GM23338 (cell line): ENCODE measurements around the gene PTGIS. TPM values are rescaled to one million over a fixed set of nuclear protein-coding genes. Genes with fewer than 3 reads are reported as not detected.

Experiments used
- ATAC-seq: fragments of 200-7000 bp; cut with Tn5 transposase; 3 replicates; pipeline ENCODE4 v1.9.1; 2020
- DNase-seq: peaks from one replicate; pipeline ENCODE4 v3.0.0-alpha.2; 2015; ENCODE audit warnings: low spot score
- H2AFZ ChIP-seq: fragments of 200-600 bp; sonication (generic); 2 replicates; pipeline ENCODE4 v1.8.0; 2016; ENCODE audit warnings: antibody characterized with exemption, mild to moderate bottlenecking, moderate library complexity
- H3F3A ChIP-seq: fragments of 200-600 bp; sonication (generic); replicated peaks from 2 replicates; pipeline ENCODE4 v1.8.0; 2017; ENCODE audit warnings: antibody characterized with exemption, mixed run types, low read depth
- H3K27ac ChIP-seq: fragments of 200-600 bp; sonication (generic); 2 replicates; pipeline ENCODE4 v1.6.1; 2016; ENCODE audit warnings: low read depth
- H3K27me3 ChIP-seq: fragments of 200-600 bp; sonication (generic); 2 replicates; pipeline ENCODE4 v1.8.0; 2016; ENCODE audit warnings: mild to moderate bottlenecking, mixed run types, moderate library complexity; ENCODE audit not compliant: insufficient read depth
- H3K36me3 ChIP-seq: fragments of 200-600 bp; sonication (generic); 2 replicates; pipeline ENCODE4 v1.8.0; 2016; ENCODE audit warnings: mild to moderate bottlenecking; ENCODE audit not compliant: insufficient read depth
- H3K4me1 ChIP-seq: fragments of 200-600 bp; sonication (generic); 2 replicates; pipeline ENCODE4 v1.8.0; 2016; ENCODE audit warnings: mild to moderate bottlenecking, moderate library complexity; ENCODE audit not compliant: insufficient read depth
- H3K4me2 ChIP-seq: fragments of 200-600 bp; sonication (generic); 2 replicates; pipeline ENCODE4 v1.7.1; 2017; ENCODE audit warnings: mixed run types
- H3K4me3 ChIP-seq: fragments of 200-600 bp; sonication (generic); 2 replicates; pipeline ENCODE4 v1.6.1; 2016; ENCODE audit warnings: mixed run types
- H3K79me2 ChIP-seq: fragments of 200-600 bp; sonication (generic); replicated peaks from 2 replicates; pipeline ENCODE4 v1.8.0; 2017; ENCODE audit warnings: mild to moderate bottlenecking; ENCODE audit not compliant: insufficient read depth
- H3K9me2 ChIP-seq: fragments of 200-600 bp; sonication (generic); 2 replicates; pipeline ENCODE4 v1.8.0; 2017; ENCODE audit not compliant: insufficient read depth
- H4K20me1 ChIP-seq: fragments of 200-600 bp; sonication (generic); replicated peaks from 2 replicates; pipeline ENCODE4 v1.8.0; 2017; ENCODE audit warnings: mild to moderate bottlenecking; ENCODE audit not compliant: insufficient read depth
- H3K27ac Mint-ChIP-seq: 2 replicates; pipeline ENCODE4 v1.8.0; 2020; ENCODE audit warnings: inconsistent platforms, mild to moderate bottlenecking, moderate library complexity, mixed read lengths
- H3K27me3 Mint-ChIP-seq: 3 replicates; pipeline ENCODE4 v1.8.0; 2022; ENCODE audit warnings: low read depth, mild to moderate bottlenecking, moderate library complexity, mixed read lengths, inconsistent platforms; ENCODE audit not compliant: insufficient read depth, poor library complexity
- H3K36me3 Mint-ChIP-seq: 3 replicates; pipeline ENCODE4 v1.8.0; 2021; ENCODE audit warnings: low read depth, mild to moderate bottlenecking, inconsistent platforms, moderate library complexity, mixed read lengths
- H3K4me1 Mint-ChIP-seq: 3 replicates; pipeline ENCODE4 v1.8.0; 2020; ENCODE audit warnings: mild to moderate bottlenecking, inconsistent platforms, mixed read lengths
- H3K4me3 Mint-ChIP-seq: 3 replicates; pipeline ENCODE4 v1.8.0; 2021; ENCODE audit warnings: moderate library complexity, mild to moderate bottlenecking, inconsistent platforms, mixed read lengths
- H3K9me3 Mint-ChIP-seq: 3 replicates; pipeline ENCODE4 v1.8.0; 2020; ENCODE audit warnings: moderate library complexity, mild to moderate bottlenecking, inconsistent platforms, mixed read lengths
- CREB1 ChIP-seq: fragments of 250-450 bp; sonication (Bioruptor Pico); IDR thresholded peaks from 2 replicates; pipeline ENCODE4 v1.5.0; 2020; ENCODE audit warnings: low read depth, mild to moderate bottlenecking, moderate library complexity
- CTCF ChIP-seq, 2 experiments: fragments of 200-600 bp in 1 of 2; sonication (generic) in 1 of 2; conservative IDR thresholded peaks; 2 replicates each; pipeline versions ENCODE4 v1.5.1 to v1.6.1; 2016 to 2017; ENCODE audit warnings: antibody characterized with exemption in 2 of 2, low read depth in 2 of 2, mild to moderate bottlenecking in 2 of 2, moderate library complexity in 1 of 2
- ETS1 ChIP-seq: IDR thresholded peaks from 2 replicates; pipeline ENCODE4 v1.6.1; 2016; ENCODE audit warnings: antibody characterized with exemption
- JUNB ChIP-seq: IDR thresholded peaks from one replicate; pipeline ENCODE4 v1.6.1; 2016; ENCODE audit warnings: antibody characterized with exemption; ENCODE audit not compliant: unreplicated experiment
- NANOG ChIP-seq: IDR thresholded peaks from 2 replicates; pipeline ENCODE4 v1.6.1; 2016; ENCODE audit warnings: antibody characterized with exemption, borderline replicate concordance
- POLR2AphosphoS5 ChIP-seq: IDR thresholded peaks from 2 replicates; pipeline ENCODE4 v1.6.1; 2016; ENCODE audit warnings: antibody characterized with exemption, low read depth
- polyA plus RNA-seq: library from polyadenylated mRNA; unstranded; fragments of >200 nt; fragmentation: Nextera tagmentation; extraction: Ambion mirVana; gene quantifications from 2 replicates; pipeline ENCODE4 v1.2.1, GENCODE V29; 2016
- total RNA-seq: library from RNA; depleted of rRNA; stranded (reverse); fragments of >200 nt; shearing (Covaris generic); gene quantifications from 2 replicates; pipeline ENCODE4 v1.2.3, GENCODE V29; 2014

Gene PTGIS
- total and polyA plus RNA-seq, 2 experiments from 2014 or later = 6.6 to 28.7 TPM

GRCh38 chr20:49556621-49557020 lies 11.3 kb downstream of the PTGIS start:
- peaks cover 11% of the 10 kb centered on the region; the same call in 1 of the 2 replicates for H3K79me2 ChIP-seq
- DNase-seq = no peak
- peaks cover 6% of the 10 kb centered on the region; the same call in 1 of the 2 replicates for H3K36me3 ChIP-seq
- no peak overlapping the region for H3K4me2 ChIP-seq
- H3K9me2 ChIP-seq = no peaks in the 10 kb centered on the region
- Mint-ChIP-seq H3K4me1 (peaks cover 9% of the 10 kb centered on the region), H3K27me3 (peaks cover 2% of the 10 kb centered on the region), H3K9me3 (peaks cover 29% of the 10 kb centered on the region), H3K4me3 (no peak overlapping the region), H3K27ac (no peak overlapping the region), H3K36me3 (peaks cover 48% of the 10 kb centered on the region)
- H3K4me3 ChIP-seq = no peak overlapping the region
- 0 out of 2 replicates have a peak, but pooled peaks cover under 1% of the 10 kb centered on the region for H3K4me1 ChIP-seq
- no peaks in the 10 kb centered on the region for H3F3A ChIP-seq
- no peaks in the 10 kb centered on the region; the same call in 1 of the 2 replicates for H4K20me1 ChIP-seq
- no peak for ATAC-seq
- H3K27me3 ChIP-seq = no peaks in the 10 kb centered on the region
- H2AFZ ChIP-seq = no peak overlapping the region
- no peak overlapping the region for H3K27ac ChIP-seq
- TF ChIP-seq CTCF (conservative IDR thresholded peaks at IDR 0.05; ENCODE audit: low read depth in 2 of 2) = no peak
- no peak for TF ChIP-seq POLR2AphosphoS5
- no peak for TF ChIP-seq ETS1
- TF ChIP-seq JUNB = no peak

- H3K36me3 Mint-ChIP-seq = peaks cover 34% of the 10 kb centered on the region
- H3K79me2 ChIP-seq = no peaks in the 10 kb centered on the region
- peaks cover 6% of the 10 kb centered on the region for H3K36me3 ChIP-seq
- DNase-seq (no peak), ATAC-seq (no peak)
- no peaks in the 10 kb centered on the region for H3K9me2 ChIP-seq
- TF ChIP-seq CREB1 (CRISPR knock-in tag) = no peak
- TF ChIP-seq NANOG = no peak
- no peaks in the 10 kb centered on the region for H3K27me3 ChIP-seq
- H3K4me1 ChIP-seq = no peaks in the 10 kb centered on the region
- peaks cover 9% of the 10 kb centered on the region for H3K9me3 Mint-ChIP-seq
- H4K20me1 ChIP-seq = no peaks in the 10 kb centered on the region
- no peaks in the 10 kb centered on the region for H3F3A ChIP-seq
- peaks cover 2% of the 10 kb centered on the region; the same call in 2 of the 3 replicates for H3K4me1 Mint-ChIP-seq
- no peak overlapping the region for H3K27ac ChIP-seq
- H3K4me3 ChIP-seq = no peak overlapping the region
- no peak overlapping the region for H2AFZ ChIP-seq
- H3K27me3 Mint-ChIP-seq = no peaks in the 10 kb centered on the region
- no peak overlapping the region for H3K4me3 Mint-ChIP-seq
- H3K4me2 ChIP-seq = no peak overlapping the region
- H3K27ac Mint-ChIP-seq = no peak overlapping the region
Observed at GRCh38 chr20:49549801-49550551, 18.0 kb downstream of the PTGIS start.
